Measurements from ENCODE around the gene DISP2.

DISP2 gene

DNA sequence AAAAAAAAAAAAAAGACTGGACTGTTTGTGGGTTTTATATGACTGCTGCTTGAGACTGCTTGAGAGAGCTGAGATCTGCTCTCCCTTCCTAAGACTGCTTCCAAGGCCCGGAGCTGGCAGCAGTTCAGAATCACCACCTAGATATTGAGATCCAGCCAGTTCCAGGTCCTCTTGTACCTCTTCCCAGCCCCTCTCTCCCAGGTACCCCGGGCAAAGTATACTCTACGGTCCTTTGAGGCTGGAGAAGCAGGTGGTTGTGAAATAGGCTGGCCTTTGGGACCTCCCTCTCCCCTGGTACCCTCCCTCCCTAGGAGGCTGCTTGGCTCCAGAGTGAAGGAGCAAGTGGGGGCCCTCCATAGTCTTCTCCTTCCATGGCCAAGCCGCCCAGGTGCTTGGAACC lies 70.2 kb downstream of the DISP2 start:
- no peak for DNase-seq
